Stimulated activated CD4-positive, alpha-beta T cell treated with anti-CD3 and anti-CD28 coated beads, Interleukin-4, amount 100 ng/mL, for 48 hours (primary cell): ENCODE measurements around the gene ACE.
"Not testable (repeated sequence)": the region's sequence is repeated elsewhere in the genome, so short reads cannot be mapped to it uniquely, and the experiment has no call there.

Experiments
- DNase-seq, 2 donors: peaks; one replicate each; pipeline ENCODE4 v3.0.0-alpha.2; 2020; ENCODE audit warnings: low read depth in 2 of 2

ACE gene

DNA sequence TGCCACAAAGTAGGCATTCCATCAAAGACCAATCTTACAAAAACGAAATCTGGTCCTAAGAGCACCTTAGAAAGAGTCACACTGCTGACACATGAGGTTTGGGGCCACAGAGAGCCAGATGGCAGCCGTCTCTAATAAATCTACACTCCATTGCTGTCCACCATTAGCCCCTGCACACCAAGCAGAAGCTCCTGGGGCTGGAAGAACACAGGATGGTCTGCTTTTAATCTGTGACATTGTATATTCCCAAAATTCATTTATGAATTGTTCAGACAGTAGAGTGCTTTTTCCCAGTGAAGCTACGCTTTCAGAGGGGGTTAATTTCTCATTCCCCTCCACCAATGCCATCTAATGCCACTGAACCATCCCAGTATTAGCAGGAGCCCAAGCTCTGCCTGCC lies 32.4 kb upstream of the ACE start:
- no peak for DNase-seq

DNA sequence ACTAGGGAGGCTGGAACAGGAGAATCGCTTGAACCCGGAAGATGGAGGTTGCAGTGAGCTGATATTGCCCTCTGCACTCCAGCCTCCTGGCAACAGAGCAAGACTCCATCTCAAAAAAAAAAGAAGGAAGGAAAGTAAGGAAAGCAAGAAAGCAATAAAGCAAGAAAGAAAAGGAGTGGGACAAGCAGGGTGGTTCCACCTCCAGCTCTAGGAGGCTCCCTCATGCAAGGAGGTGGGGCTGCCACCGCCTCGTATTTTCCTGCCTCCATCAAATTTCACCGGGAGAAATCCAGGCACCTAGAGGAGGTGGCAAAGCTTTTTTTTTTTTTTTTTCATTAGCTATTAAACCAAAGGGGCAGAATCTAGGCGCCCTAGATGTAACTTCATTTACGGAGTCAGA lies 31.8 kb upstream of the ACE start:
- no peak for DNase-seq

DNA sequence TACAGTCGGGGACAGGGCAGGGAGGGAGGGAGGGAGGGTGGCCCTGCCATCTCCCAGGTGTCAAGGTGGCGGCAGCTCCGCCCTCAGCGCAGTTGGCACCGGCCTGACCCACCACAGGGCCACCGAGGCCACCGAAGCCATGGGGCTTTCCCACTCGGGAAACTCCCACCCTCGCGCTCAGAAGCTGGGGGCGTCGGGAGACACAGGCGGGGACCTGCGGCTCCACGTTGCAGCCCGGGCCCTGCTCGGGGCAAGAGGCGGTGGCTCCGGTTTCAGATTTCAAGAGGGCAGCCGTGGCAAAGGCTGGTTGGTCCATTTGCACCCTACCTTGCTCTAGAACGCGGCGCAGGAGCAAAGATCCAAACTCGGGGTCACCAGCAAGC lies 31.3 kb upstream of the ACE start:
- DNase-seq, result peak in 1 of 2 donors; percentile 38

DNA sequence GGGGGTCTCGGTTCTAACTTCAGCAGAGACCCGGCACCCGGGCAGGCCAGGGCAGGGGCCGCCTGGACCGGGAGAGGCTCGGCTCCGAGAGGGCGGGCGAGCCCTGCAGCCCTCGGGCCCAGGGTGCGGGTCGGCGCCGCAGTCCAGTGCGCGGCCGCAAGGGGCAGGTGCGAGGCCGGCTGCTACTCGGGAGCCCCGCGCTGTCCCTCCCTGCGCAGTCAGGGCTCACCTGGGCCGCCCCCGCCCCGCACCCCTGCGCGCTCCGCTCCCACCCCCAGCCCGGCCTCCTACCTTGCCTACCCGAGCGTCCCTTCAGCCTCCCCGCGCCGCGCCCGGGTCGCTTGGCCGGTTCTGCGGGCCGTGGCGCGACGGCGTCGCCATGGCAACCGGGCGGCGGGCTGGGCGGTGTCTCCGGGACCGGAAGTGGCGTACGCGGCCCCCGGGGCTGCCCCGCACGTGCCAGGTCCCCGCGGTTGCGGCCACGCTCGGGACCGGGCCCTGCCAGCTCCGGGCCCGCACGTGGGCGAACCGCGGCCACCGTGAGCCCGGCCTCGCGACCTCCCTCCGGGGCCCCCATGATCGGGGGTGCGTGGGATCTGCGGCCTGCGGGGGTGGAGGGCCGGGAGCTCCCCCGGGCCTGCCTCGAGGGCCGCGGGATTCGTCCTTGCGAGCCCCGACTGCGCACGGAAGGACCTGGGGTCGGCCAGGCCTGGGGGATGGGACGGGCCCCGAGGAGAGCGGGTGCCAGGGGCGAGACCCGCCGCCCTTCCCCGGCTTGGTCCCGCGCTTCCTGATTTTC lies 30.7 kb upstream of the ACE start, which contains the start of gene CYB561:
Gene CYB561 (minus strand): TSS at position 353 of the 799 bp plus-strand sequence. CDS start 8,759 bp downstream, outside the sequence.
- DNase-seq, result peak; percentile 53 to 60

DNA sequence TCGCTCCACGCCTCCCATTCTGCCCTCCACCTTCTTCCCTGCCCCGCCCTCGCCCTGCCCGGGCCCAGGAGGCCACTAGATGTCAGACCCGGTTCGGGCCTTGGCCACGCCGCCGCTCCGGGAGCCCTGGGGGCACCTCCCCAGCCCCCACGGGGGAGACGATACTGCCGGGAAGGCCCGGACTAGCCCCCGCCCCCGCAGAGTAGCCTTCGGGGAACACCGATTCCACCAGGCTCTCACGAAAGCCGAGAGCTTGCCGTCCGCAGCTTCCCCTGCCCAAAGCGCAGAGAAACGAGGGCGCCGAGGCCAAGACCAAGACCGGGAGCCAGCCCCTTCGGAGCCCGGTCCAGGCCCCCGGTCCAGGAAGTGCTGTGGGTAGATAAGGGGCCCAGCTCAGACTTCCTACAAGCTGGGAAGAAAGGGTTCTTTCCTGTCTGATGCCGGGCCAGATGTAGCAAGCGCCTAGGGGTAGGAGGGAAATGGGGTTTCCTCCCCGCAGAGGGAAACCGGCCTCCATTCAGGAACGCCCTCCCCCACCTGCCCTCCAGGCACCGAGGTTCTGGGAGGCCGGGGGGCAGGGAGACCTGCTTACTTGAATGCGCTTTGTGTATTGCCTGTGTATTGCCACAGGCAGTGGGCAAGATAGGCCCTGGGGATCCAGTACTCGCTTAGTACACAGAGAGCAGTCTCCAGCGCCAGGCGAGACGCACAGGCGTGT lies 29.9 kb upstream of the ACE start:
- peak; percentile 28 to 42 for DNase-seq

DNA sequence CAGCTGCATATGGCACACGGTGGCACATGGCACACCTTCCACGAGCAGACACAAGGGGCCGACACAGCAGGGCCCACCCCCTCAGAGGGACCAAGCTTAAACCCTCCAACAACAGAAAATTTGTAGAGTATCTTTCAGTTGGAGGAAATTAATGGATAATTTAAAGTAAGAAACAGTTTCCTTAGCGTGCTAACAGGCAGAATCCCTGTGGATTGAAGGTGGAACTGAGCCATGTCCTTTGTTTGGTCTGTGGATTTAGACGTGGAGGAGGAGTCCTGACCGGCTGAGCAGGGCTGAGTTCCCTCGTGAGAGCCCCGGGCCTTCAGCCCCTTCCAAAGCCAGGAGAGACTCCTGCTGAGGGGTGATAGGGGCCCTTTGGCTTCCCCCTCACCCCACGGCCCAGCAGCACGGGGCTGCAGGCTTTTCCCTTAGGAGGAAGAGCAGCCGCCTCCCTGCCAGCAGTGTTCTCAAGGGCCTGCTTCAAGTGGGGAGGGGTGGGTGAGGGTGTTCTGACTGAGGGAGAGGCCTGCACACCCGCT lies 29.3 kb upstream of the ACE start:
- no peak for DNase-seq

DNA sequence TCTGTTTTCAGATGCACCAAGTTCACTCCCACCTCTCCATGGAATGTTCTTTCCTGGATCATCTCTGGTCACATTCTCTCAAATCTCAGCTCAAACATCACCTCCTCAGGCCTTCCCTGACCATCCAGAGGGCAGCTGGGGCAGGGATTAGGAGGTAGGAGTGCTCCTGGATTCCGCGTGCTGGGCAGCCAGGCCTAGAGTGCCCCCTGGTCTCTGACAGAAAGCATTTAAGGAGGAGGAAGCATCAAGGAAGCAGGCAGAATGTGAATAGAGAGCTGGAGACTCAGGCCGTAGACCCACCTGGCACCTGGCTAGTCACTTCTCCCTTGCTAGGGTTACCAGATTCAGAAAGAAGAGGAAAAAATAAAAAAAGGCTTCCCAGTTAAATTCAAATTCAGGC lies 28.2 kb upstream of the ACE start:
- no peak for DNase-seq

DNA sequence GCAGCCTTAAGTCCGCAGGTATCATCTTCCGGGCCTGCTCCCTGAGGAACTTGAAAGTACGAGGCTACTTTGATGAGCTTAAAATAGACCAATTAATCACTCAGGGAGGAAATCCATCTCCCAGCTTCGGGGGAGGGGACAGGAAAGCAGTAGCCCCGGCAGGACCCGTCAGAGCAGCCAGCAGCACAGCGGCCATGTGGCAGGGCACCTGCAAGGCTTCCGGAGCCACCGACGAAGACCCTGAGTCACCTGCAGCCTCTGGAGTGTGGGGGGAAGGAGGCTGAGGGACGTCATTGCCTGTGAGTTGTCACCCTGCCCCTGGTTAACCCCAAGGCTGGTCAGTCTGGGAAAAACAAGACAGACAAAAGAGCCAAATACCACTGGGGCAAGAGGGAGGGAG lies 26.3 kb upstream of the ACE start:
- no peak for DNase-seq

DNA sequence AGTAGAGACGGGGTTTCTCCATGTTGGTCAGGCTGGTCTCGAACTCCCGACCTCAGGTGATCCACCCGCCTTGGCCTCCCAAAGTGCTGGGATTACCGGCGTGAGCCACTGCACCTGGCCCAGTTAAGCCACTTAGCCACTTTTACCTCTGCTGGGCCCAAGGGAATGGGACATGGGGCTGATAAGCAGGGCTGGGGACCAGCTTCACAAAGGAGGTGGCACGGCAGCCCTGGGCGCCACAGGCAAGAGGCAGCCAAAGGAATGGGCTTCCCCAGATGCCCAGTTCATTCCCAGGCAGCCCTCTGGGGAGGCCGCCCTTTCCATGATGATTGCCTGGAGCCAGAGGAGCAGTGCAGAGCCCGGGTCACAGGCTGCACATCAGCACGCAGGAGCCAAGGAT lies 25.7 kb upstream of the ACE start:
- DNase-seq, result no peak

DNA sequence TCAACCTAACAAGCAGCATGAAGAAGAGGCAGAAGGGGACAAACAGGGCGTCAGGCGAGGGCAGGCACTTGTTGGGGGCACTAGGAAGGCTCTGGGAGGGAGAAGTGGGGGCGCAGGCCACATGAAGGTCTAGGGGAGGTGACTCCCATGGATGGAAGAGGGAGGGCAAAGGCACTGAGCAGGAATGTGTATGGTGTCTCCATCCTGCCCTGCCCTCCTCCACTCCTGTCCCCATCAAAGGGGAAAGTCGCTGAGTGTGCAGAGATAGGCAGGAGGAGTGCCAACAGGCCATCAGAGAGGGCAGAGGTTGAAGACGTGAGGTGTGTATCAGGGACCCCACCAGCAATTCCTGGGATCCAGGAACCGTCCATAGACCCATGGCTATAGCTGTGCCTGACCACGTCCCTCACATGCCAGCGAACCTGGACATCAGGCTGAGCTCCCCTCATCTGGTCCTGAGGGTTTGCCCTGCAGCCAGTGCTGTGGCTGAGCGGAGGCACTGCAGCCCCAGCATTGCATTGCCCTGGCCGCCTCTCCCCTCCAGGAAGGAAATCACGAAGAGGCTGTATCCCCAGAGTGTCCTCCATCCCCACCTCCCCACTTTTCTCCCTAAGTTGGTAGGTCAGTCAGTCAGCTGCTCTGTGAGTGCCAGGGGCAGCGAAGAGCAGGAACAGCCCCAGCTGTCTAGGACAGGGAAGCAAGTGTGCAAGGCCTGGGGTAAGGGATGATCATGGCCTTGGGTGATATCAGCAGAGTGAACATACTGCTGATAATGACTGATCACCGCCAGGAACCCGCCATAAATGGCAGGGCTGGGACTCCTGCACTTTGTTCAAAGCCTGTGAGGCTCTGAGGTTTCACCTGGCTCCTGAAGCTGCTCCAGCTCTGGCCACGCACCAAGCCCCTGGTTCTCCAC lies 24.6 kb upstream of the ACE start:
- no peak for DNase-seq

DNA sequence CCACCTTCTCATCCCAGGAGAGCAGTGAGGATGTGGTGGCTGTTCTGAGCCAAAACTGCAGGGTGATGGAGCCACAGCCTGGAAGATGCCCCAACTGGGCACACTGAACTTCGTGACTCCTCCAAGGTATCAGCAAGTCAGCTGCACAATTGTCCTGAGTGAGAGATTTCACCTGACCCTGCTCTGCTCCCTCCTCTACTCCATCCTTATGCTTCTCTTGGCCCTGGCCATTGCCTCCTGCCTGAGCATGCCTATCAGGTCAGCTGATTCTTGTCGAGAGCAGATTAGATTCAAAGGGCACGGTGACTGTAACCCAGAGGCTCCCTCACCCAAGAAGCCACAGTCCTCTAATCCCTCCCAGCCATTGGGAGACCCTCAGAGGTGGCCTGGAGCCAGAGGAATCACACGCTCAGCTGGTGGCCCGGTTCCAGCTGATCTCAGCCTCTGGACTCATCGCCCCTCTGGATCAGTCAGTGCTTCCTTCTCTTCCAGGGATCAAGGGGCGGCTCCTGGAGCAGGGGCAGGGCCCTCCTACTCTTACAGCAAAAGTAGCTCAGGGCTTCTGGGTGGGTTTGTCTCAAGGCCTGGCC lies 23.8 kb upstream of the ACE start:
- no peak for DNase-seq

DNA sequence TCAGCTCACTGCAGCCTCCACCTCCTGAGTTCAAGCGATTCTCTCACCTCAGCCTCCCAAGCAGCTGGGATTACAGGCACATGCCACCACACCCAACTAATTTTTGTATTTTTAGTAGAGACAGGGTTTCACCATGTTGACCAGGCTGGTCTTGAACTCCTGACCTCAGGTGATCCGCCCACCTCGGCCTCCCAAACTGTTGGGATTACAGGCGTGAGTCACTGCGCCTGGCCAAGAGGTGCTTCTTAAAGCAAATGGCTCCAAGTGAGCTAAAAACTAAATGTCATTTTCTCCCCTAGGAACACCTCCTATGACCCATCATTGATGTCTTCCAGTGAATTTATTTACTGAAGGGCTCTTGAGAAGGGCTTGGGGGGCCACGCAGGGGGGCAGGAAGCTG lies 22.5 kb upstream of the ACE start:
- DNase-seq, result not testable (repeated sequence)

DNA sequence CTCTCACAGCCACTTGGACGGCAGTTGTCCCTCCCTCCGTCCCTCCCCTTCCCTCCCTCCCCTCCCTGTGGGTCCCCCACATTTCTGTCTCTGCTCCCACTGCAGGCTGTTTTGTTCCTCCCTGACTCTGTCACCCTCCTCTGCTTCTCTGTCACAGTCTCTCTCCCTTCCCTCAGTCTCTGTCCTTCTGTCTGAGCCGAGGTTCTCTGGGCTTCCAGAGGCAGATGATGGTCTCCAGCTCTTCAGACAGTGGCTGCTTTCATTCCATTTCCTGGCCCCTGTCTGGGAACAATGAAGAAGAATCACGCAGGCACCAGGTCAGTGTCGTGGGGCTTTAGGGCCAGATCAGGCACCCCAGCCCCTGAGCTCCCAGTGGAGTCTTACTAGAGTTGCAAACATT lies 21.9 kb upstream of the ACE start:
- no peak for DNase-seq

DNA sequence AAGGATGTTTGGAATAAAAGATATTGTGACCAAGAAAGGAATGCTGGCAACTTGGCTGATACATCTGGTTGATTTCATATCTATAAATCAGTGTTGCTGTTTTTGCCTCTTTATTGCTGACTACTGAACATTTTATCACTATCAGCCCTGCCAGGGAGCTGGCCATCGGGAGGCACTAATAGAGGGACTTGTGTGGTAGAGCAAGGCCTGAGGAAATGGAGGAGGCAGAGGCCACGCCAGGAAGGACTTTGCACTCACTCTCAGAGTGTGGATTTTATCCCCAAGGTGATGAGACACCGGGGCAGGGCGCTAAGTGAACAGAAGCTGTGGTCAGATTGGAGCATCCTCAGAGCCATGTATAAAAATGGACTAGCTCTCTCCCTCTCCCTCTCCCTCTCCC lies 21.4 kb upstream of the ACE start:
- DNase-seq, result no peak

DNA sequence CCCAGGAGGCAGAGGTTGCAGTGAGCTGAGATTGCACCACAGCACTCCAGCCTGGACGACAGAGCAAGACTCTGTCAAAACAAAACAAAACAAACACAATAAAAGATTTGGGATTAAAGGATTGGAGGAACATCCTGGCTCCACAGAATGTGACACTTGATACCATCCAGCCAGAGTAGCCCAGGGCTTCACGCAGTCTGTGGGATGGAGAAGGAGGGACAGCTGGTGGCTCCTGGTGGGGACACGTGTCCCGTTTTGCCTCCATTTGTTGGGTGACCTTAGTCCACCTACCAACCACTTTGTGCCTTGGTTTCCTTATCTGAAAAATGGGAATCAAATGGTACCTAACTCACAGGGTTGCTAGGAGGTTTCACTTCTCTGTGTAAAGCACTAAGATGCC lies 18.4 kb upstream of the ACE start:
- DNase-seq, result no peak

DNA sequence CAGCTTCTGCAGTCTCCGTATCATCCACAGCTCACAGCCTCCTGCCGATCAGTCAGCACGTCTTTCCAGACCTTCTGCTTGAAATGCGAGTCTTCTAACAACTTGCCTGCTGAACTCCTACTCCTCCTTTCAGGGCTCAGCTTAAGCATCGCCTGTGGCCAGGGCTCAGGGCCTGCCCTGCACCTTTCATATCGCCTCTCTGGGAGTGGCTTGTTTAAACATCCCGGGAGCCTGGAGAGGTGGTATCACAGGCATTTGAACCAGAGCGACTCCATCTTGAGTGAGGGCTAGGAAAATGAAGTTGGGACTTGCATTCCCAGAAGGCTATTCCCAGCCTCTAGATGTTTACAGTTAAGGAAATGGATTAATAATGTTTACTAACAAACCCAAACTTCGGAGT lies 16.8 kb upstream of the ACE start:
- DNase-seq, result no peak

DNA sequence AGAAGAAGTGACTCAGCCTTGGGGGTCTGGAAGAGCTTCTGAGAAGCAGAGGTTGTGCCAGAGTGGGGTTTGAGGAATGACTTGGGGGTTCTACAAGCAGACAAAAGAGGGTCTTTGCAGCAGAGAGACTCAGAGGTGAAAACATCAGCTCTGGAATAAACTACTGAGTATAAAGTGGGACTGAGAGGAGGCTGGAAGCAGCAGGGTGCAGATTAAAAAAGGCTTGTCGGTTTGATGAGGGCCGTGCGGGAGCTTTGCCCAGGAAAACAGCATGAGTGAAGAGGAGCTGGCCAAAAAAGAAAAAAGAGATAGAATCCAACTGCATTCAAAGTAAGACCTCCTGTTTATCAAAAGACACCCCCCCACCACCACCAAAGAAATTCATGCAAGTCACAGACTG lies 13.1 kb upstream of the ACE start:
- DNase-seq, result no peak

DNA sequence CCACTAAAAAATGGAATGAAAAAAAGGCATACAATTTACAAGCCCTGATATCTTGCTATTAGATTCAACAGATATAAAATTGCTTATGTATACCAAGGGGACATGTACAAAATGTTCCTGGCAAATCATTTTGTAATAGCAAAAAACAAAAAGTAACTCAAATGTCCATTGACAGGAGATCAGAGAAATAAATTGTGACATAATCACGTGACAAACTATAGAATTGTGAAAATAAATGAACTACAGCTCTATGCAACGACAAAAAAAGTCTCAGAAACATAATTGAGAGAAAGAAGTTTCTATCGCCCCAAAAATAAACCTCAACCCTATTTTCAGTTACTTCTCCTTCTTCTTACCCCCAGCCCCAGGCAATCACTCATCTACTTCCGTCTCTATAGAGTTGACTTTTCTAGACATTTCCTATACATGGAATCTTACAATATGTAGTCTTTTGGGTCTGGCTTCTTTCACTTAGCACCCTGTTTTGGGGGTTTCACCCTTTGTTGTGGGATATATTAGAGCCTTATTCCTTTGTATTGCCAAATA lies 12.1 kb upstream of the ACE start:
- DNase-seq, result no peak

DNA sequence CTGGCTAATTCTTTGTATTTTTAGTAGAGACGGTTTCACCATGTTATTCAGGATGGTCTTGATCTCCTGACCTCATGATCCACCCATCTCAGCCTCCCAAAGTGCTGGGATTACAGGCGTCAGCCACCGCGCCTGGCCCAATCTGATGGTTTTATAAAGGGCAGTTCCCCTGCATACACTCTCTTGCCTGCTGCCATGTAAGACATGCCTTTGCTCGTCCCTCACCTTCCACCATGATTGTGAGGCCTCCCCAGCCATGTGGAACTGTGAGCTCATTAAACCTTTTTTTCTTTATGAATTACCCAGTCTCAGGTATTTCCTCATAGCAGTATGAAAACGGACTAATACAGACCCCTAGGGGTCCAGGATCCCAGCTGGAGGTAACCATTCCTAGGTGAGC lies 8.8 kb upstream of the ACE start:
- DNase-seq, result not testable (repeated sequence)

DNA sequence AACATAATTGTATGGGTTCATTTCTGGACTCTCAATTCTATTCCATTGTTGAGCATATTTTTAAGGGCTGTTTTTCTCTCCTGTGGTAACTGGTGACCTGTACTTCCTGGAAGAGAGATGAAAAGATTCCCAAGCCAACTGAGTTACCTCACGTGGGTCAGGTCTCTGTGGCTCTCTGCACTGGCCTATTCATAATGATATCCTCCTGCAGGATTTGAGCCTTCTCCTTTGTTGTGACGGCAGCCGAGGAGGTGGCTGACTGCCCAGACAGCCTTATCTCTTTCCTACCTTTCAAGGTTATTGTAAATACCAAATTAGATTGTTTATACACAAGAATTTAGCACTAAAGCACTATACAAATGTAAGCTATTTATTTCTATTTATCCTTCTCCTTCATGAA lies 2.7 kb upstream of the ACE start:
- DNase-seq, result no peak
